Tibial artery (tissue), 4 donors: ENCODE results near the gene ZMIZ1.

Source experiments
- DNase-seq, 2 donors: peaks; one replicate each; pipeline ENCODE4 v3.0.0-alpha.2; 2019
- H3K27ac ChIP-seq, 2 donors: fragments of 200-600 bp; sonication (generic) in 1 of 2; 1 replicate in 1 of 2; 2 replicates in 1 of 2; pipeline ENCODE4 v1.5.1; 2018 to 2019; ENCODE audit warnings: mild to moderate bottlenecking in 1 of 2
- H3K27me3 ChIP-seq, 2 donors: fragments of 200-600 bp; sonication (generic) in 1 of 2; one replicate each; pipeline versions ENCODE4 v1.5.1 to v1.6.0; 2016 to 2019
- H3K36me3 ChIP-seq, 3 donors: fragments of 200-600 bp; sonication (generic) in 2 of 3; one replicate each; pipeline ENCODE4 v1.5.1; 2016 to 2019; ENCODE audit warnings: mild to moderate bottlenecking in 2 of 3
- H3K4me1 ChIP-seq, 4 donors: fragments of 200-600 bp; sonication (generic) in 2 of 4; 1 replicate in 3 of 4; 2 replicates in 1 of 4; pipeline ENCODE4 v1.5.1; 2016 to 2019
- H3K4me3 ChIP-seq, 2 donors: fragments of 200-600 bp; sonication (generic) in 1 of 2; 1 replicate in 1 of 2; 2 replicates in 1 of 2; pipeline ENCODE4 v1.5.1; 2018 to 2019; ENCODE audit warnings: mild to moderate bottlenecking in 2 of 2
- H3K9me3 ChIP-seq, 3 donors: fragments of 200-600 bp; sonication (generic) in 1 of 3; one replicate each; pipeline ENCODE4 v1.5.1; 2016 to 2019
- intact Hi-C: fragments of 100-400 bp; cut with DNase I; formaldehyde crosslinking; loops from one replicate; pipeline ENCODE4 v1.15.0; 2023; ENCODE audit warnings: low total_unique reads
- TF ChIP-seq, protein P1 (sequence below), 2 experiments: fragments of 200-600 bp in 1 of 2; fragments of 450-650 bp in 1 of 2; IDR thresholded peaks; one replicate each; pipeline ENCODE4 v1.5.1; 2017 to 2019; ENCODE audit warnings: antibody characterized with exemption in 2 of 2, mild to moderate bottlenecking in 1 of 2, moderate library complexity in 1 of 2

ZMIZ1 gene

GRCh38 chr10:79078367-79079053 is 9.7 kb downstream of the ZMIZ1 start:
- Histone ChIP-seq H3K27ac (peak overlapping the region in 1 of 2 donors; percentile 53), H3K27me3 (no peaks in the 10 kb centered on the region), H3K4me1 (peaks cover 10 to 98% (median 69%) of the 10 kb centered on the region in 4 donors), H3K36me3 (no peaks in the 10 kb centered on the region), H3K9me3 (no peaks in the 10 kb centered on the region), H3K4me3 (no peak overlapping the region)
- intact Hi-C loops, result no loop called here
- TF ChIP-seq, protein P1, sequence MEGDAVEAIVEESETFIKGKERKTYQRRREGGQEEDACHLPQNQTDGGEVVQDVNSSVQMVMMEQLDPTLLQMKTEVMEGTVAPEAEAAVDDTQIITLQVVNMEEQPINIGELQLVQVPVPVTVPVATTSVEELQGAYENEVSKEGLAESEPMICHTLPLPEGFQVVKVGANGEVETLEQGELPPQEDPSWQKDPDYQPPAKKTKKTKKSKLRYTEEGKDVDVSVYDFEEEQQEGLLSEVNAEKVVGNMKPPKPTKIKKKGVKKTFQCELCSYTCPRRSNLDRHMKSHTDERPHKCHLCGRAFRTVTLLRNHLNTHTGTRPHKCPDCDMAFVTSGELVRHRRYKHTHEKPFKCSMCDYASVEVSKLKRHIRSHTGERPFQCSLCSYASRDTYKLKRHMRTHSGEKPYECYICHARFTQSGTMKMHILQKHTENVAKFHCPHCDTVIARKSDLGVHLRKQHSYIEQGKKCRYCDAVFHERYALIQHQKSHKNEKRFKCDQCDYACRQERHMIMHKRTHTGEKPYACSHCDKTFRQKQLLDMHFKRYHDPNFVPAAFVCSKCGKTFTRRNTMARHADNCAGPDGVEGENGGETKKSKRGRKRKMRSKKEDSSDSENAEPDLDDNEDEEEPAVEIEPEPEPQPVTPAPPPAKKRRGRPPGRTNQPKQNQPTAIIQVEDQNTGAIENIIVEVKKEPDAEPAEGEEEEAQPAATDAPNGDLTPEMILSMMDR (IDR thresholded peaks at IDR 0.05), result no peak
- no peak for DNase-seq

- no peaks in the 10 kb centered on the region for H3K9me3 ChIP-seq
- H3K27ac ChIP-seq, result peak overlapping the region; percentile 52 to 53
- TF ChIP-seq, protein P1 (IDR thresholded peaks at IDR 0.05), result no peak
- H3K4me1 ChIP-seq, result peaks cover 11 to 98% (median 70%) of the 10 kb centered on the region in 4 donors
- no peaks in the 10 kb centered on the region for H3K36me3 ChIP-seq
- H3K27me3 ChIP-seq, result no peaks in the 10 kb centered on the region
- DNase-seq, result no peak
- no peak overlapping the region for H3K4me3 ChIP-seq
- intact Hi-C loops, result no loop called here
Measured at GRCh38 chr10:79079054-79079397, 10.3 kb downstream of the ZMIZ1 start.

GRCh38 chr10:79079490-79080355 is 11.0 kb downstream of the ZMIZ1 start:
- Histone ChIP-seq H3K27me3 (no peaks in the 10 kb centered on the region), H3K36me3 (no peaks in the 10 kb centered on the region), H3K9me3 (no peaks in the 10 kb centered on the region), H3K27ac (peak overlapping the region; percentile 52 to 53), H3K4me1 (peaks cover 15 to 98% (median 73%) of the 10 kb centered on the region in 4 donors), H3K4me3 (no peak overlapping the region)
- TF ChIP-seq, protein P1 (IDR thresholded peaks at IDR 0.05), result no peak
- peak; percentile 68 to 77 for DNase-seq
- intact Hi-C loops, result loop anchor here (10.0 kb wide), 1 partner anchor 55 kb away; no protein-coding TSS in a partner anchor

DNA sequence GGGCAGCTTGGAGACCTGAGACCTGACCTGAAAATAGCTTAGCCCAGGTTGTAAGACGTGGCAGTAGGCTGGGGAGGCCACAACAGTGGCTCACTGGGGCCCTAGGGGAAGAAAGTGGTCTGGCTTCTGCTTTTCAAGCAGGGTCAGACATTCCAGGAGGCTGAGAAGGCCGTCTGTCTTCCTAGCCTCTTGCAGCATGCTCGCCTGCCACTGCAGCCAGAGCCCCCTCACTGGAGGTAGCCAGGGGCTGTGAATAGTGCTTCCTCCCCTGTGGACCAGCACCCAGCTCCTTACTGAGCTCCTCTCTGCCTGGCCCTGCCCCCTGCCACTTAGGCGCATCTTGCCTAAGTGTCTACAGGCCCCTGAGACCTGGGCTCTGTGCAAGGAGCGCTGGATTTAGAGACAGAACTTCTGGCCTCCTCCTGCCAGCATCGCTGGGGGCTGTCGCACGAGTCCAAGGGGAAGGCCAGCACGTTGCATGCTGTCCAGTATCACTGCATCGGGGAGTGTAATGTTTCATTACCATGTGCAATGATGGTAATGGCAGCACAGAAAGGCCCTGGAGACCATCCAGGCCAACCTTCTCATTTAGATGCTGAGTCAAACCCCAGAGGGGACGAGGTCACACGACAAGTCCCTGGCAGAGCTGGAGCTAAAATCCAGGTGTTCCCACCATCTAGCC is 12.7 kb downstream of the ZMIZ1 start:
- no peaks in the 10 kb centered on the region for H3K27me3 ChIP-seq
- peak overlapping the region in 1 of 2 donors; percentile 50 for H3K27ac ChIP-seq
- H3K4me3 ChIP-seq, result no peak overlapping the region
- H3K9me3 ChIP-seq, result no peaks in the 10 kb centered on the region
- peaks cover 15 to 88% (median 76%) of the 10 kb centered on the region in 4 donors for H3K4me1 ChIP-seq
- intact Hi-C loops, result loop anchor here (10.0 kb wide), 1 partner anchor 53 kb away; no protein-coding TSS in a partner anchor
- TF ChIP-seq, protein P1 (IDR thresholded peaks at IDR 0.05), result no peak
- DNase-seq, result no peak
- no peaks in the 10 kb centered on the region for H3K36me3 ChIP-seq

GRCh38 chr10:79082035-79082373 is 13.2 kb downstream of the ZMIZ1 start:
- Histone ChIP-seq H3K27ac (peak overlapping the region in 1 of 2 donors; percentile 27), H3K9me3 (no peaks in the 10 kb centered on the region), H3K27me3 (no peaks in the 10 kb centered on the region), H3K4me3 (no peak overlapping the region), H3K4me1 (peaks cover 15 to 85% (median 73%) of the 10 kb centered on the region in 4 donors), H3K36me3 (no peaks in the 10 kb centered on the region)
- DNase-seq, result no peak
- intact Hi-C loops, result loop anchor here (10.0 kb wide), 1 partner anchor 53 kb away; no protein-coding TSS in a partner anchor
- TF ChIP-seq, protein P1 (IDR thresholded peaks at IDR 0.05), result no peak
